NCI-H146 treated with DMSO at 0.1 percent for 48 hours (cell line): ENCODE measurements around the gene KAZN.

ENCODE experiments used
- DNase-seq: peaks from one replicate; lab custom pipeline; 2025; ENCODE audit not compliant: unreplicated experiment; lab: John Stamatoyannopoulos, UW

KAZN gene

DNA sequence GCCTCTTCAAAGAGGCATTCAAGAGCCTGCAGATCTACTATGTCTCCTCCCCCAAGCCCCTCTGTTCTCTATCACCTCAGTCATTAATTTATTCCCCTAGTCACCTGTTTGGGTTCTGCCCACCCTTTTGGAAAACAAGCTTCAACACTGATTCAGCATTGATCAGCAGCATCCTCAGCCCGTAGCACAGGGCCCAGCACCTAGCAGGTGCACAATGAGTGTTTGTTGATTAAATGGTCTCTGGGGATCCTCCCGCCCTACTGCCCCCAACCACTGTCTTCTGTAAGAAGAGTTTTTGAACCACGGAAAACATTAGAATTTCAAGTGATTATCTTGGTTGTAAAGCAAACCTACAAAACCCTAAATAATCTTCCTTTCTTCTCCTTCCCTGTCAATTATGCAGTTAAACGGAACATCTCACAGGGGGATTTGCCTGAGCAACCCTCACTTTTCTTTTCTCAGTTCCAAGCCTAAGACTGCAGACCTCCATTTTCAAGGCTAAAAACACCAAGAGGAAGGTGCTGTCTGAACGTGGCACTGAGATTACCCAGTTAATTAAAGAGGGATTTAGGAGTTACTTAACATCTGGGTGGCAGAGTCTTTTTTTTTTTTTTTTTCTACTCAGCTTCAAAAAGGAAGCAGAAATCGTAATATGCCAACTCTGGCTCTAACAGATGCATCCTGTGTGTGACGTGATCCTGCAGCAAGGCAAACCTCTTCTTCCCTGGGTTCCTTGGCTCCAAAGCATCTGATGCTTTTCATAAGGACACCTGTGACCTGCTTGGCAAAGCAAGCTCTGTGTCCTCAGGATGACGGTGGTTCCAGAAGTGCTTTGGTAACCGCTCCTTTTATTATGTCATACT lies 163.0 kb downstream of the KAZN start:
- no peak for DNase-seq

DNA sequence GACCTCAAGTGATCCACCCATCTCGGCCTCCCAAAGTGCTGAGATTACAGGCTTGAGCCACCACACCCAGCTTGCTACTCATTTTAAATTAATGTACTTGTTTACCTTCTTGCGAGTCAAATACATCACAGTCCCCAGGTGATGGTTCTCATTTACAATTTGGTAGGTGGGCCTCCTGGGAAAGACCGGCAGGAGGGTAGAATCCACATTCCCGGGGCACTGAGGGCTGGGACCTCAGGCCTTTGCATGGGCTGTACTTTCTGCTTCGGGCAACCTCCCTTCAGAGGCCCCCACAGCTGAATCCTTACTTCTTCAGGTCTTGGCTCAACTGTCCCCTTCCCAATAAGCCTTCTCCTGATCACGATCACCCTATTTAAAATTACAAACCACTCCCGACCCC lies 165.5 kb downstream of the KAZN start:
- no peak for DNase-seq

- DNase-seq: no peak
These were observed 167.3 kb downstream of the KAZN start for GRCh38 chr1:14765773-14766172.

DNA sequence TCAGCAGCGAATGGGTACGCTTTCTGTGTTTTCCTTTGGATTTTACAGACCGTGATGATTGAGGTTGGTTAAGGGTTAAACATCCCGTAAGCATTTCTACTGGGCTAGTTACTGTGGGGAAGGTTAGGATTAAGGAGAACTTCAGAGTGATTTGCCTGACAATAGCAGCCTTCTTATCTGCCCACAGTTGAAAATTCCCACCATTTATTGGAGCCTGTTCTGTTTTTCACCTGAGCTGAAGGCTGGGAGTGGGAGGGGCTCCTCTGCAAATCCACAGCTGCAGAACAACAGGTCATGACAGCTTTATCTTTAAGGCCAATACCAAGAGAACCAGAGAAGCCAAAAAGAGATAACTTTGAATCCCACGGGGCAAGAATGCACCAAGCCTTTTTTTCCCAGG lies 168.6 kb downstream of the KAZN start:
- no peak for DNase-seq

- DNase-seq: no peak
These were observed 170.3 kb downstream of the KAZN start for GRCh38 chr1:14768582-14769304.

DNA sequence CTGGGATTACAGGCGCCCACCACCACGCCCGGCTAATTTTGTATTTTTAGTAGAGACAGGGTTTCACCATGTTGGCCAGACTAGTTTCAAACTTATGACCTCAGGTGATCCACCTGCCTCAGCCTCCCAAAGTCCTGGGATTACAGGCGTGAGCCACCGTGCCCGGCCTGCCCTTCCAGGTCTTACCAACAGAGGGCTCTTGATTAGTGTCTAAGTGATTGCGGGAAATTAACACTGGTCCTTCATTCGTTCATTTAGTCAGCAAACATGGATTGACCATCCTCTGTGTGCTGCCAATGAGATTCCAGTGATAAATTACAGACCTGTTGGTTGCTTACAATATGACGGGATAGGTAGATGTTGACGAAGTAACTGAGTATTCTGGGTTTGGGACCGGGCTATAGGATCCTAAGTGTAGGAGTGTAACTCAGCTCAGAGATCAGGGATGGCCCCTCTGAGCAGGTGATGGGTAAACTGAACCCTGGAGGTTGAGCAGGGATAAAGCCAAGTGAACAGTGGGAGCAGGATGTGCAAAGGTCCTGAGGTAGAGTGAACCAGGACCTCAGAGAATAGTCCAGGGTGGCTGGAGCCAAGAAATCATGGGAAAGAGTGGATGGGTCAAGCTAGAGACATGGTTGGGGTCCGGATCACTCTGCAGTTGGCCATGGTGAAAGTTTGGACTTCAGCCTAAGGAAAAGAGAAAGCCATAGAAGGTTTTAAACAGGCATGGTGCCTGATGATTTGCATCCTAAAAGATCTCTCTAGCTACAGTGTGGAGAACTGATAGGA lies 171.2 kb downstream of the KAZN start:
- no peak for DNase-seq

DNA sequence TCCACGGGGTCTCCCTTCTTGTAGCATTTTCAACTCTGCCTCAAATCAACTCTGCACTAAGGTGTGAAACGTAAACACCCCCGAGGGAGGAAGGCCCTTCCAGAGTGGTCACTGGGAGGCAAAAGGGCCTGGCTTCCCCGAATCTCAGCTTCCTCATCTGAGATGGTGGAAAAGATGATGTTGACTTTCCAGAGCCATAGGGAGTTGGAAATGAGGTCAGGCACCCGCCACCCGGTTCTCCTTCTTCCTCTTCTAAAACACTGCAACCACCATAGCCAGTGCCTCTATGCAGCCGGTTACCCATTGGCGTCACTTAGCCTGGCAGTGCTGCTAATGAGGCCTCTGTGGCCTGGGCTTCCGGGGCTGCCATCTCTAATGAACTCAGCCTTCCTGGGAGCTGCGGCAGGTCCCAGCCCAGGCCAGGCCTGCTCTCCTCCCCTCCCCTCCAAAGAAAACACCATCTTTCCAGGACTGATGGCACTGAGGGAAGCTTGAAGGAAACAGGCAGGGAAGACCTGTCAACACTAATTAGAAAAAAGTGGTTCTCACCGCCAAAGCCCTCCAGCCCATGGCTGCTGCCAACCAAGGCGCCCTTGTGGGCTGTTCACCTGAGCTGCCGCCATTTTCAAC lies 175.0 kb downstream of the KAZN start:
- no peak for DNase-seq

DNA sequence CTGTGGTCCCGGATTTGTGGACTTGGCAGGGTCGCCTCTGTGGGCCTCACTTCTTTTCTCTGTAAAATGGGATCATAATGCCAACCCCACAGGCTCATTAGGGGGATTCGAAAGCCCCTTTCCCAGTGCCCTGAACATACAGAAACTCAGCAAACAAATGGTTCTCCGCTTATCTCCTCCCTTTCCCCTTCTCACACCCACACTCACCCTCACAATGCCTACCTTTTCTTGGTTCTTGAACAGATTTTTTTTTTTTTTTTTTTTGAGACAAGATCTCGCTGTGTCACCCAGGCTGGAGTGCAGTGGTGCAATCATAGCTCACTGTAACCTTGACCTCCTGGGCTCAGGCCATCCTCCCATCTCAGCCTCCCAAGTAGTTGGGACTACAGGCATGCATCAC lies 175.7 kb downstream of the KAZN start:
- DNase-seq: no peak

- no peak for DNase-seq
These were observed 176.5 kb downstream of the KAZN start for GRCh38 chr1:14774988-14775387.

DNA sequence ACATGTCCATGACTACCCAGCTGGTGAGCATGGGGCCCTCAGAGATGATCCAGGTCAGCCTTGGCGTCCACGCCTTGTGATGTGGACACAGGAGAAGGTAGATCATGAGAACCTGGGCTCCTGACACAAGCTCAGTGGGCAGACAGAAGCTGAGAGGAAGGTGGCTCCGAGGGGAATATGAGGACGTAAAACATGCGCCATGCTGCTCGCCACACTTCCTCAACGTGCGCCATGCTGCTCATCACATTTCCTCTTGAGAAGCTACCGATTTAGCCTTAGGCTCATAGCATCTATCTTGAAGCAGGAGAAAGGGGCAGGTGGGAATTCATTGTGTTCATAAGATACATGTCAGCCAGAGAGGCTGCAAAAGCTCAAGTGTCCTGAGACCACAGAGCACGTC lies 176.9 kb downstream of the KAZN start:
- DNase-seq: no peak

GRCh38 chr1:14777516-14778506 lies 179.3 kb downstream of the KAZN start:
- no peak for DNase-seq

- DNase-seq: no peak
These were observed 180.0 kb downstream of the KAZN start for GRCh38 chr1:14778541-14778897.

DNA sequence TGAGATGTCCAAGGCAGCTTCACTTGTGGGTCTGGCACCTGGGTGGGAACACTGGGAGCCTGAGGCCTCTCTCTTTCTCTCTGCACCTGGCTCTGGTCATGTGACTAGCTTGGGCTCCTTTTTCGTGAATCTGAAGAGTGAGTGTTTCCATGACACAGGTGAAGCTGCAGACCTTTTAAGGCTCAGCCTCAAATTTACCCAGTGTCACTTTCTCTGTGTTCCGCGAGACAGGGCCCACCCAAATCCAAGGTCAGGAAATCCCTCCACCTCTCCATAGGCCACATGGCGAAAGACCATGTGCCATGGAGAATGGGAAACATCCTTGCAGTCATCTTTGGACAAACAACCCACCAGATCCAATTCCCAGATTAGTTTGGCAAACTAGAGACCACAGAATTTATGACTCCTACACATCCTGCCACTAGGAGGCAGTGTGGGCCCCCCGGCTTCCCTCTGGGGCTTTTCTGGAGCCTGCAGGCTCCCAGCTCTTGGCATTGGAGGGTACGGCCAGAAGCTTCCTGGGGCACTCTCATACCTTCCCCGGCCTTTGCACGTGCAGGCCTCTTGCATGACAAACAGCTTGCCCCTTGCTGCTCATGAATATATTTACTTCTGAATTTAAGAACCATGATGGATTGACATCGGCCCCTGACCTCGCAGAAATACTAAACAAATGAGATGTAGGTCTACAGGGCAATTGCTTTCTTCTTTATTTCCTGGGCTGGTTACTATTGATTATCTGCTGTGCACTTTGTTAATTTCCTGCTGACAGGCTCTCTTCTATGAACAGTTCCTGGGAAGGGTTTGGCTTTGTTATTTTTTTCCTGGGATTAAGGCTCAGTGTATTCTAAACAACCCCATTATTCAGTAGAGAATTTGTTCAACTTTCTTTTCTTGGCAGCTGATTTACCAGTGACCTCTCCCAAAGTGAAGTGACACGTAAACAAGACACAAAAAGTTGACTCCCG lies 180.7 kb downstream of the KAZN start:
- peak; percentile 4 for DNase-seq

- no peak for DNase-seq
These were observed 181.8 kb downstream of the KAZN start for GRCh38 chr1:14780271-14780670.

DNA sequence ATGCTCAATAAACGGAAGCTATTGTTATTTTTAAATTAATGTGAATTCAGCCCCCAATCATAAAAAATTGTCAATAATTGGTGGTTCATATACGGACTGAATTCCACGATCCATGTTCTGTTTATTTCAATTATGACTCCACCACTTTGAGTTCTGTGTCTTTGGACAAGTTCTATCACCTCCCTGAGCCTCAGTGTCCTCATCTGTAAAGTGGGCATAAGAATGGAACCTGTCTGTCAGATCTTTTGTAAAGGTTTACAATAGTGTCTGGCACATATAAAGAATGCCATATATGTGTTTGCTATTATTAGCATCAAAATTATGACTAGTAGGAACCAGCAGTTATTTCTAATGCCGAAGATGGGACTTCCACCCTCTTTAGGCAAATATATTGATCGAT lies 183.3 kb downstream of the KAZN start:
- no peak for DNase-seq

- no peak for DNase-seq
These were observed 184.5 kb downstream of the KAZN start for GRCh38 chr1:14782741-14783591.

DNA sequence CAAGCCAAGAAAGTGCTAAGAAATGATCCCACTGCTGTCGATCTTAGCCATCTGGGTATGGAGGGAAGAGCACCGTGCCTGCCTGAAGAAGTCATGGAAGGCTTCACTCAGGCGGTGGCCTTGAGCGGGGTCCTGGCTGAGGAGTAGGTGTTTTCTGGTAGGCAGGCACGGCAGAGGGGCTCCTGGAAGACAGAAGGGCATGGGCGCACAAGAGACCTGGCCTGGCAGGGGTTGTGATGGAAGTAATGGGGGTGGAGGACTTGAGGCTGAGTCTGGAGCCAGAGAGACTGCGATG lies 185.1 kb downstream of the KAZN start:
- DNase-seq: no peak
